ENCODE measurements around the gene MAP6.

Gene MAP6

DNA sequence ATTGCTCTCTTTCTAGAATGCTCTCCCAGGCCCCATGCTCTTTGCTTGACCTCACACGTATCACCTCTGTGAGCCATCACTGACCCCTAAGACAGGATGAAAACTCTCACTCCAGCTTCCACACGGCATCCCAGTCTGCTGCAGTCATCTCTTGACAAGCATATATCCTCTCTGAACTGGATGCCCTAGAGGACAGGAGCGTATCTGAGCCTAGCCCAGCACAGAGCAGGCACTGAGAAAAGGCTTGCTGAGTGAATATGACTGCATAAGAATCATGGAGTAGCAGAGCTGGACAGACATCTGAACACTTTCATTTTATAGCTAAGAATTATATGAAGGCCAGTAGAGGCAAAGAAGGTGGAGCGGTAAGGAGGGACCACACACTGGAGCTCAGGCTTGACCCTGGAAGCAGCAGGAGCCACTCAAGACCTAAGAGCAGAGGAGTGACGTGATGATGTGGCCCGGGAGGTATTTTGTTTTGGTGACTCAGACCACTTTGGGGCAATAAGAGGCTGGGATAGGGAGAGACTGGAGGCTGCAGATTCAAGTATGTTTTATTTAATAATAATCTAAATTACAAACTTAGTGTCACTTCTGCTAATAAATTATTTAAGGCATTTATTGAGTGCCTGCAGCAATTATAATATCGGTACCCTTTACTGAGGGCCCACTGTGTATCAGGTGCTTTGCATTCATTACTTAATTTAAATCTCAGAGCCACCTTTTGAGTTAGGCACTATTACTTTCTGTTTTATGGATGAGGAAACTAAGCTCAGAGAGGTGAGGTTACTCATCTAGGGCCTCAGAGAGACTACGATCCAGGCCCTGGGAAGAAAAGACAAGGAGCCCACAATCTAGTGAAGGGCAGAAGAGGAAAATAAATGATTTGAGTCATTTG lies 42.6 kb downstream of the MAP6 start:
- Histone ChIP-seq H3K4me3 (ENCODE audit: insufficient read depth, low read length, poor library complexity, severe bottlenecking) (no peak overlapping the region), H2AFZ (ENCODE audit: low read depth, low read length, severe bottlenecking) (no peak overlapping the region), H3F3A (ENCODE audit: insufficient read depth) (no peaks in the 10 kb centered on the region), H3K9me2 (replicated peaks; ENCODE audit: insufficient read depth, low read length) (no peaks in the 10 kb centered on the region), H3K27me3 (ENCODE audit: low read length) (no peaks in the 10 kb centered on the region), H3K4me2 (ENCODE audit: low read depth, low read length, poor library complexity, severe bottlenecking) (no peak overlapping the region), H4K20me1 (ENCODE audit: low read depth, low read length) (no peaks in the 10 kb centered on the region), H3K36me3 (ENCODE audit: low read length) (no peaks in the 10 kb centered on the region), H3K79me2 (ENCODE audit: insufficient read depth, low read length) (no peaks in the 10 kb centered on the region), H3K9ac (ENCODE audit: low read length) (no peak overlapping the region), H3K27ac (ENCODE audit: low read depth, low read length) (no peak overlapping the region), H3K9me3 (ENCODE audit: insufficient read depth, low read length) (no peaks in the 10 kb centered on the region)
- TF ChIP-seq, protein P1, sequence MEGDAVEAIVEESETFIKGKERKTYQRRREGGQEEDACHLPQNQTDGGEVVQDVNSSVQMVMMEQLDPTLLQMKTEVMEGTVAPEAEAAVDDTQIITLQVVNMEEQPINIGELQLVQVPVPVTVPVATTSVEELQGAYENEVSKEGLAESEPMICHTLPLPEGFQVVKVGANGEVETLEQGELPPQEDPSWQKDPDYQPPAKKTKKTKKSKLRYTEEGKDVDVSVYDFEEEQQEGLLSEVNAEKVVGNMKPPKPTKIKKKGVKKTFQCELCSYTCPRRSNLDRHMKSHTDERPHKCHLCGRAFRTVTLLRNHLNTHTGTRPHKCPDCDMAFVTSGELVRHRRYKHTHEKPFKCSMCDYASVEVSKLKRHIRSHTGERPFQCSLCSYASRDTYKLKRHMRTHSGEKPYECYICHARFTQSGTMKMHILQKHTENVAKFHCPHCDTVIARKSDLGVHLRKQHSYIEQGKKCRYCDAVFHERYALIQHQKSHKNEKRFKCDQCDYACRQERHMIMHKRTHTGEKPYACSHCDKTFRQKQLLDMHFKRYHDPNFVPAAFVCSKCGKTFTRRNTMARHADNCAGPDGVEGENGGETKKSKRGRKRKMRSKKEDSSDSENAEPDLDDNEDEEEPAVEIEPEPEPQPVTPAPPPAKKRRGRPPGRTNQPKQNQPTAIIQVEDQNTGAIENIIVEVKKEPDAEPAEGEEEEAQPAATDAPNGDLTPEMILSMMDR (IDR thresholded peaks at IDR 0.05; ENCODE audit: insufficient read depth, low read length, poor library complexity, severe bottlenecking) = no peak
- no peak for TF ChIP-seq EZH2phosphoT487 (conservative IDR thresholded peaks at IDR 0.05; ENCODE audit: low read length)

GRCh38 chr11:75625021-75625420 lies 43.8 kb downstream of the MAP6 start:
- no peaks in the 10 kb centered on the region for H3F3A ChIP-seq (ENCODE audit: insufficient read depth)
- no peak overlapping the region for H2AFZ ChIP-seq (ENCODE audit: low read depth, low read length, severe bottlenecking)
- no peaks in the 10 kb centered on the region for H3K9me3 ChIP-seq (ENCODE audit: insufficient read depth, low read length)
- H3K9ac ChIP-seq (ENCODE audit: low read length) = no peak overlapping the region
- H3K9me2 ChIP-seq (replicated peaks; ENCODE audit: insufficient read depth, low read length) = no peaks in the 10 kb centered on the region
- H3K36me3 ChIP-seq (ENCODE audit: low read length) = no peaks in the 10 kb centered on the region
- no peak overlapping the region for H3K4me3 ChIP-seq (ENCODE audit: insufficient read depth, low read length, poor library complexity, severe bottlenecking)
- no peak overlapping the region for H3K4me2 ChIP-seq (ENCODE audit: low read depth, low read length, poor library complexity, severe bottlenecking)
- H3K27me3 ChIP-seq (ENCODE audit: low read length) = no peaks in the 10 kb centered on the region
- TF ChIP-seq, protein P1 (IDR thresholded peaks at IDR 0.05; ENCODE audit: insufficient read depth, low read length, poor library complexity, severe bottlenecking) = no peak
- no peak for TF ChIP-seq EZH2phosphoT487 (conservative IDR thresholded peaks at IDR 0.05; ENCODE audit: low read length)
- no peaks in the 10 kb centered on the region for H4K20me1 ChIP-seq (ENCODE audit: low read depth, low read length)
- H3K79me2 ChIP-seq (ENCODE audit: insufficient read depth, low read length) = no peaks in the 10 kb centered on the region
- H3K27ac ChIP-seq (ENCODE audit: low read depth, low read length) = no peak overlapping the region

GRCh38 chr11:75616281-75616680 lies 52.6 kb downstream of the MAP6 start:
- no peaks in the 10 kb centered on the region for H3K79me2 ChIP-seq (ENCODE audit: insufficient read depth, low read length)
- H2AFZ ChIP-seq (ENCODE audit: low read depth, low read length, severe bottlenecking) = no peak overlapping the region
- no peak overlapping the region for H3K9ac ChIP-seq (ENCODE audit: low read length)
- no peaks in the 10 kb centered on the region for H4K20me1 ChIP-seq (ENCODE audit: low read depth, low read length)
- H3K4me2 ChIP-seq (ENCODE audit: low read depth, low read length, poor library complexity, severe bottlenecking) = no peak overlapping the region
- H3F3A ChIP-seq (ENCODE audit: insufficient read depth) = no peaks in the 10 kb centered on the region
- TF ChIP-seq, protein P1 (IDR thresholded peaks at IDR 0.05; ENCODE audit: insufficient read depth, low read length, poor library complexity, severe bottlenecking) = no peak
- no peak for TF ChIP-seq EZH2phosphoT487 (conservative IDR thresholded peaks at IDR 0.05; ENCODE audit: low read length)
- no peaks in the 10 kb centered on the region for H3K27me3 ChIP-seq (ENCODE audit: low read length)
- H3K9me2 ChIP-seq (replicated peaks; ENCODE audit: insufficient read depth, low read length) = no peaks in the 10 kb centered on the region
- H3K36me3 ChIP-seq (ENCODE audit: low read length) = no peaks in the 10 kb centered on the region
- no peak overlapping the region for H3K27ac ChIP-seq (ENCODE audit: low read depth, low read length)
- no peak overlapping the region for H3K4me3 ChIP-seq (ENCODE audit: insufficient read depth, low read length, poor library complexity, severe bottlenecking)
- no peaks in the 10 kb centered on the region for H3K9me3 ChIP-seq (ENCODE audit: insufficient read depth, low read length)

Measured in SU-DHL-6 (cell line).